Lung microvascular endothelial cell (primary cell): ENCODE measurements around the gene CRHR2. TPM values are rescaled to one million over a fixed set of nuclear protein-coding genes. Genes with fewer than 3 reads are reported as not detected.
"Not testable (repeated sequence)": the region's sequence is repeated elsewhere in the genome, so short reads cannot be mapped to it uniquely, and the experiment has no call there.

Source experiments
- DNase-seq, 2 donors: peaks; one replicate each; pipeline versions ENCODE4 v3.0.0 to v3.0.0-alpha.2; 2010; ENCODE audit warnings: low read depth in 2 of 2
- total RNA-seq: library from RNA; depleted of rRNA; stranded (reverse); fragments of >200 nt; gene quantifications from 2 replicates; pipeline ENCODE4 v1.2.1, GENCODE V29; 2014

The CRHR2 gene
- total RNA-seq, 1 donor from 2014 or later, result not detected

DNA sequence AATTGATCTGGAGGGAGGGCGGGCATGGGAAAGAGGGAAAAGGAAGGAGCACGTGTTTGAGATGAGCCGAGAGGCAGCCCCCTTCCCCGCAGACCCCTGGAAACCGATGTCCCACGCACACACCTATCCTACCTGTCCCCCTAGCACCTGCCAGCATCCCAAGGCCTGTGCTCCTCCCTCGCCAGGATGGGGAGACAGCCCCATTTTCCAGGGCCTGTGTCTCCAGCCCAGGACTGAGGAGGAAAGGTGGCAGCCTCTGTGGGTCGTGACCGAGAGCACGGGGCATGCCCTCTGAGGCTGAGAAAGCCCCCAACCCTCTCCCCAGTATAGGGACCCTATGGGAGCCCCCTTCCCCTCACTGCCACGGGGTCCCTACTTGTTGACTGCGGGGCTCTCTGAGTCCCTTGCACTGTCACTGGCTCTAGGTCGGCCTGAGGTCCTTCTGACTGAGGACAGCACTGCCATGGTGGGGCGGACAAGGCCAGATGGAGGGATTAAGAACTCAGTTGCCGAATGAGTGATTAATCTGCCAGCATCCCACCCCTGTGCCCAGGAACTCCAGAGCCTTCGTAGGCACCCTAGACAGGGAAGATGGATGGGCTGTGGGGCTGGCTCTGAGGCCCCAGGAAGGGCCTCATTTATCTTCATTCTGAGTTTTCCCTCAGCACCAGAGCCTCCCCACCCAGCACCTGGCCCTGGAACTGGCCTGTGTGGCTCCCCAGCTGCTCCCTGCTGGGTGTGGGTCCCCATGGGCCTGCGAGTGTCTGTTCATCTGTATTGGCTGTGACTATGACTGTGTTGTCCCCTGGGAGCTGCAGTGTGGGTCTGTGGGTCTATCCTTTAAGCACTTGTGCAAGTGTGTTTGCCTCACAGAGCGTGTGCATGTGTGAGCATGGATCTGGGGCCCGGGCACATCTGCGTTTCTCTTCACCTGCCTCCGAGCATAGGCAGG is 26.0 kb downstream of the CRHR2 start:
- DNase-seq, result no peak

DNA sequence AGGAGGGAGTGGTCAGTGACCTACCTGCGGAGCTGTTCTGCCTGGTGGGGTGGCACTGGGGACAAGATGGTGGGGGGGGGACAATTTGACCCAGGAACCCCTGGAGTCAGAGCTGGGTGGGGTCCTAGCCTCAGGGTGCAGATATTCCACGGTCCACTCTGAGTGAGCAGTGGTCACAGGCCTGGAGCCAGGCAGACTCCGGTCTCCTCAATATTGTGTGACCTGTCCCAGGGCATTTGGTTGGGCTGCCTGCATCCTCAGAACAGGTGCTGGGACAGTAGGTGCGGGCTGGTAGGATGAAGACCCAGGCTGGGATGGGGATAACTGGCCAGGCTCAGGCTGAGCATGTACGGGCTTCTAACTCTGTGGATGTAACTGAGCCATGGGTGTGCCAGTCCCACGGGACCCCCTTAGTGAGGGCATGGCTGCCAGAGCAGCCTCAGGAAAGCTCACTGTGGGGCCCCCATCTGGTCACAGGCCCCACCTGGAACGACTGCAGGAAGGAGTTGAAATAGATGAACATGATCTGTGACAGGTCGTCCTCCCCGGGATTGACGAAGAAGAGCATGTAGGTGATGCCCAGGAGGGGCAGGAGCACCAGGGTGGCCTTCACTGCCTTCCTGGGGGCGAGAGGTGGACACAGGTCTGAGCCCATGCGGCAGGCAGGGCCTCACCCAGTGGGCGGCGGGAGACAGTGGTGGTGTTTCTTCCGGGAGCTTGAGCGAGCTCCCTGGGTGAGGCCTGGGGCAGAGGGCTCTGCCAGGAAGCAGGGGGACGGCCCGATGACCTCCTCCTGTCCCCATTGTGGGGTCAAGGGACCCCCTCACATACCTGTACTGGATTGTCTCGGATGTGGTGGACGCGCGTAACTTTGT is 26.9 kb downstream of the CRHR2 start:
- DNase-seq, result no peak

DNA sequence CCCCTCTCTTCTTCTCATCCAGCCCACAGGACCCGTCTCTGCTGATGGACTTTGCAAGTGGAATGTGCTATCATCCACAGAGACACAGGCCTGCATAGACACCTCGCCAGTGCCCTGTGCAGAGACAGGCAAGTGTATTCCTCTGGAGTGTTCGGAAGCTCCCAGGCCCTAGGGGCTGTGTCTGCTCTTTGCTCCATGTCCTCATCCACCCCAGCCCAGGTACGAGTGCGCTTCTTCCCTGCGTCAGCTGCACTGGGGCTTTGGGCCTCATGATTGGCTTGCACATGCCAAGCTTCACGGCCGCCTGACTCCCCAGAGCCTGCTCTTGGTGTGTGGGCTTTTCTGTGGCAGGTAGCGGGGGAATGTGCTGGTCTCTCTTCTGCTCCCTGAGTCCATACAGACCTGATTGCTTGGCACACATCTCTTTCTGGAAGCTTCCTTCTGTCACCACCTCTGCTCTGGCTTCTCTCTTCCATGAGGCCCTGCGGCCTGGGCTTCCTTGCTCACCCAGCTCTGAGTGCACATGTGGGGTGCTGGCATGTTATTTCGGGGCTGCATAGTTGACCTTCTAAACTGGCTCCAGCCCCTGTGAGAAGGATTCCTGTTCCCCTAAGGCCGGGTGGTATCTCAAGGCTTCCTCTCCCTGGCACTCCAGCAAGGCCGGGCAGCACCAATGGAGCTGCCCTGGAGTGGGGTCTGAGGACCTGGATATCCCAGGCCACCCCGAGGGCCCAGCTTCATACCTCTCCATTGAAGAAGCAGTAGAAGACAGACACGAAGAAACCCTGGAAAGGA is 27.8 kb downstream of the CRHR2 start:
- DNase-seq, result no peak

DNA sequence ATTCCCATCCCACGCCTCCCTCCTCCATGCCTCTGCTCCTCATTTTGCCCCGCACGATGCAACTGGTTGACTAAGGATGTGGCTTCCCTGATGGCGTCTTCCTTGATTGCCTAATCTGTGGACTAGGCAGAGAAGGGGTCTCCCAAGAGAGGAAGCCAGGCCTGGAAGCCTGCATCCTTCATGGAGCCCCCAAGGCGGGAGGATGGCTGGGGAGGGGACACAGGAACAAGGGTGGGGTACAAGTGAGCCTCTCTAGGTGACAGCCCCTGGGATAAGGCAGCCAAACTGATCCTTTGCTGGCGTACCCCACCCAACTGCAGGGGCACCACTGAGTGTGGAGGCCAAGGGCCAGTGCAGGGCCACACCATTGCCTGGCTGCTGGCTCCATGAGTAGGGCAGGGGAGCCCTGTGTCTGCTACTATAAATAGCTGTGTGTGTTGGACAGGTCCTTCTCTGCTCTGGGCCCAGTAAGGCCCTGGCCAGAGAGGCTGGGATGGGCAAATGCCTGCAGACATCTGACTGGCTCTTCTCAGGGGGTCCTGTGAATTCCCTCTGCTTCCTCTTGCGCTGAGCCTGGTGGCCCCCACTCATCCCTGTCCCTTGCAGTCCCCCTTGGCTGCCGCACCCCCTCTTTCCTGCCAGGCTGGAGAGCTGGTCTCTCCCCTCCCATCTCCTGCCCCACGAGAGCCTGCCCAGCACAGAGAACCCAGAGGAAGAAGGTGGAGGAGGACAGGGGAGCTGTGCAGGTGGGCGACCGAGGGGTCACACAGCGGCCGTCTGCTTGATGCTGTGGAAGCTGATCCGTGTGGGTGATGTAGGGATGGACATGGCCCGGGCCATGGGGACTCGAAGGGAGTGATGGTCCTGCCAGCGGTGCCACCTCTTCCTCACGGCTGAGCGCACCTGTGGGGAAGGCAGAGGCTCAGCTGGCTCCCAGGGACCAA is 29.3 kb downstream of the CRHR2 start:
- DNase-seq, result no peak

DNA sequence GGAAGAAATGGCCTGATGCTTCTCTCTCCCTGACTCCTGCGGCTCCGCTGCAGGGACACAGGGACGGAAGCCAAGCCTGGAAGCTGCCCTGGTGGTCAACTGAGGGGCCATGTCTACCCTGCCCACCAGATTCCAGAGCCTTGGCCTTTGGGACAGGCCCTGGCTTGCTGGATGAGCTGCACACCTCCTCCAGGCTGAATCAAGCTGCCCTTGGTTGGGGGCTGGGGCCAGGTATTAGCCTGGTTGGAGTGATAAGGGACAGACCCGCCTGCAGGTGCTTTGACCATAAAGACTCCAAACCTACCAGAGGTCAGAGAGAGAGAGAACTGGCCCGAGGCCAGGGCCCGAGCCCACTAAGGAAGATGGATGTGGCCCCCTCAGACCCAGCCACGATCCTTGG is 30.1 kb downstream of the CRHR2 start:
- no peak for DNase-seq

DNA sequence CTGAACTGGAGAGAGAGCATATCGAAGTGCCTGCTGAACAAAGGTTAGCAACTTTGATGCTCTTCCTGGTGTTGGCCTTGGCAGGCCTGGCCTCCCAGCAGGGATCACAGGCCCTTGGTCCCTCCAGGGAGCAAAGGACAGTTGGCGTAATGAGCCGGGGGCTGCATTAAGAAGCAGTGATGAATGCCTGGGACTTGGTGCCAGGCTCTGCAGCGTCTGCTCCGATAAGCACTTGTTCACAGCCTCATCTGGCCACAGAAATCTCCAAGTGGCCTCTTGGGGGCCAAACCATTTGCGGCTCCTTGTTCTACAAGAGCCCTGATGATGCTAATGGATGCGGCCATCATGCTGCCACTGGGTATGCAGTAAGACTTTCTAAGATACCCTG is 31.8 kb downstream of the CRHR2 start:
- DNase-seq, result no peak

DNA sequence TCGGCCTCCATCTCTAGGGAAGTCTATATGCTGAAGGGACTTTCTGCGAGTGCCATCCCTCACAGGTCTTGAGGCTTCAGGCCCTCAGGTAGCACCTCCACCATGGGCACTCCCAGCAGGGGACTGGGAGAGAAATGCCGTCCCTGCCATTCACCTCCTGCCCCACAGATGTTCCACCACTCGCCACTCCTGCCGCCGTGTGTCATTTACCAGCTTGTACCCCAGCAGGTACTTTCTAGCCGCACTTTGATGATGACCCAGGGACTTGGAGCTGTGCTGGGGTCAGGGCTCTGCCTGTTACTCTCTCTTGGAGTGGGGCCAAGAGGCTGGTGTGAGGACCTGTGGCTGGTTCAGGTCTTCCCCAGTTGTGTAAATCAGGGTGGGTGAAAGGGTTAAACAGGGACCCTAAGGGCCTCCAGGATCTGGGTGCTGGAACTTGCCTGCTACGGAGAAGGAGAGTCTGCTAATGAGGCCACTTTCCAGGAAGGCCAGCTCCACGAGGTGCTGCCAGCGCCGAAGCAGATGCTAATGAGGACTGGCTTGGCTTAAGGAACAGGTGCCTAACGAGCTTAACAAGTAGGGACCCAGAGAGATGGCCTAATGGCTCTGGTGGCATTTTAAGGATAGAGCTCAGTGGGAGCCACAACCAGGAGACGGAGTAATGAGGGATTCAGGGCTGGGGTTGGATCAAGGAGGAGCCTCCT is 32.4 kb downstream of the CRHR2 start:
- DNase-seq, result no peak

DNA sequence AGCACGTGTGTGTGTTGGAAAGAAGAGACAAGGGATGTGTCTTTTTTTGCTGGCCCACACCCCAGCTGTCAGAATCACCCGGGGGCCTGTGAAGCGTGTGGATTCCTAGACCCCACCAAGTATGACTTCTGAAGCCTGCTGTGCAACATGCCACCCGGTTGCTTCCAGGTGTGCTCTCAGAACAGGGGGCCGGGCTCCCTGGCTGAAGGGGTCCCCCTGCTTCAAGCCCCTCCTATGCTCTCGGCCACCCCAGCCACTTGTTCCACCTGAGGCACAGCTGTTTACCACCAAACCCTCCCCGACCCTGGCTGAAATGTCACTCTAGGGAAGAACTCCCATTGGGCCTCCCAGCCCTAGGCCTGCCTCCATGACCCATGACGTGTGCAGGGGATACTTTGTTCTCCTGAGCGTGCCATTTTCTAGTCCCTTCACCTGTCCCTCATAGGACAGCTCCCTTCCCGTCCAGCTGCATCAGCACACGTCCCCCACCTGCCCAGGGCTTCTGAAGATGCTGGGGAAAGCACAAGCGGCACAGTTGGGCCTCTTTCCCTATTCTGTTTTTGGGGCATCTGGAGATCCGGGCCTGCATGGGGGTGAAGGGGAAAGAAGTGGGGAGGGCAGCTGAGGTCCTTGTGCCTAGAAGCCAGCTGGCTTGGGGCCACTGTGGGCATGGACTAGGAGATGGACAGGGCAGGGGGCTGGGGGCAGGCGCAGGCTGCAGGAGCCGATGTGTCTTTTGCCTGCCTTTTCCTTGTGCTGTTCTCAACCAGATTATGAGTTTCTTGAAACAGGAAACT is 33.3 kb downstream of the CRHR2 start:
- no peak for DNase-seq

DNA sequence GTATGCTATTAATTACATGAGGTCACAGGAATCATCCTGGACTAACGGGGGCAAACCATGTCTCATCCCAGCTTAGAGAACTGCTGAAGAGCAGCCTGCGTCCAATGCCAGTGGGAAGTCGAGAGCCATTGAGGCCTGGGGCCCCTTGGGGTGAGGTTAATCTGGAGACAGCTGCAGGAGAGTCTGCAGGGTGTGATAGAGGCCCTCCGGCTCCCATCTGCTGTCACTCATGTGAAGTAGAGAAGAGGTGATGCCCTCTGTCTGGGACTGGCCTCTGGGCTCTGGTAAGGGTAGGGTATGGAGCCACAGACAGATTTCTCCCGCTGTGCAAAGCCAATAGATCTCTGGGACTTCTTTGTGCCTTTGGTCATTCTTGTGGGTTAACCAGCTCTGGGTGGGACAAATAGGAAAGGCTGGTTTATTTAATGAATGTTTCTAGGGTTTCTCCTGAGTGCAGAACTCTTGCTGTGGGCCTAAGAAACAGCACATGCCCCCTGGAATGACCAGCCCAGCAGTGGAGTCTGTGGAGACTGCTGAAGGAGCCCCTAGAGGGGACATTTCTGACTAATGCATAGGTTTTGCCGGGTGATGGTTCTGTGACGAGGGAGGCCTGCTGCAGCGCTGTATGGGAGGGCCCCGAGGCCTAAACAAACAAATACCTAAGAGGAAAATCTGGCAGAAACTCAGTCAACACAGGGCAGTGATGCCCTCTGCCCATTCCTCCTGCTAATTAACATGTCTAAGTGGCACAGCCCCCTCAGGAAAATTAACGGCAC is 34.5 kb downstream of the CRHR2 start:
- DNase-seq, result no peak

DNA sequence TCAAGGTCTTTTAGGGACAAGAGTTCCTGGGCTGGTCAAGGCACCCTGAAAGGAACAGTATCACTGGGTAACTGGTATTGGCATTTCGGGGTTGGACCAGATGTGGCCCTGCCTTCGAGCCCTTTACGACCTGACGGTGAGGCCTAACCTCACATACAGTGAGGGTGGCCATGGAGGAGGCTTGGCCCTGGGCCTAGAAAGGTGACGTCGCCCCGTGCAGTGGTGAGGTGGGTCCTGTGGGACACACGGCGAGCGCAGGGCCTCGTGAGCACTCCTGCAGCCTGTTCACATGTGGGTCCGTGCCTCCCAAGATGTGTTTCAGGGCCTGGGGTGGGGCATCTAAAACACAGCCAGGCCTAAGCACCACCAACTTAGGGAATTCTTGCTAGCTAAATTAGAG is 36.1 kb downstream of the CRHR2 start:
- DNase-seq, result no peak

DNA sequence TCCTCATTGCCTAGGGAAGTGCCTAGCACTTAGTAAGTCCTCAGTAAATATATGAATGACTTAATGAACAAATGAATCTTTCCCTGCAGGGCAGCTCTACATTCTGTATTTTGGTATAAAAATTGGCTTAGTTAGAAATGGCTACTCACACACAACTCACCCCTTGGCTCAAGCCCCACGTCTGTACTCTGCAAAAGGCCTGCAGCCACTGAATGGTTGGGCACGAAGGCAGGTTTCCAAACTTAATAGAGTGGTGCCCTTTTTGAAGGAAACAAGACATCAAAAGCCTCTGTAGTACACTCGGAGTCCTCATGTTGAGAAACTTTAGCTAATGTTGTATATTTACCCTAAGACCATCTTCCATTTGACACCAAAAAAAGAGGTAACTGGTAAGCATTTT is 36.6 kb downstream of the CRHR2 start:
- no peak for DNase-seq

DNA sequence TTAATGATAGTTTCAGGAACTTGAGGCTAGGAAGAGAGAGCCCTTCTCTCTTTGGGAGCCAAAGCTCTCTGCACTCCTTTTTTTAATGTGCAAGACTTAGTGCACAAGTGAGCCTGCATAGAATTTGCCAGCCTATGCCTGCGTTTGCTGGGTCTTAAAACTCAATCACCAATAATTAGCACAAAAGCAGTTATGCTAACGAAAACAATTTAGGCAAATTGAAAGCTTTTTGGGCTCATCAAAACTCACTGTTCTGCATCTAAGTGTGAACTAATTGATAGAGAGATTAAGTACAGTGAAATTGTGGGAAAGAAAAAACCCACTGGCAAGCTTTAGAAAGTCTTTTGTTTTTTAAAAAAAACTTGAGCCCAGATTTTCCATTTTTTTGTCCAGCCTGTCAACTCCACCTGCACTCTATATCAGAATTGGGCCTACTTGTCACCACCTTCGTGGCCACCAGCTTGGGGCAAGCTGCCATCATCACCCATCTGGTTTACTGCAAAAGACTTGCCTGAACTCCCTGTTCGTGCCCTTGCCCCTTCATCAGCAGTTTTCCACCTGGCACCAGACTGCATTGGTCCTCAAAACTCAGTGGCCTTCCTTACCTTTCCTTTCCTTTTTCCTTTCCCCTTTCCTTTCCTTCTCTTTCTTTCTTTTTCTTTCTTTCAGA is 37.8 kb downstream of the CRHR2 start:
- no peak for DNase-seq

DNA sequence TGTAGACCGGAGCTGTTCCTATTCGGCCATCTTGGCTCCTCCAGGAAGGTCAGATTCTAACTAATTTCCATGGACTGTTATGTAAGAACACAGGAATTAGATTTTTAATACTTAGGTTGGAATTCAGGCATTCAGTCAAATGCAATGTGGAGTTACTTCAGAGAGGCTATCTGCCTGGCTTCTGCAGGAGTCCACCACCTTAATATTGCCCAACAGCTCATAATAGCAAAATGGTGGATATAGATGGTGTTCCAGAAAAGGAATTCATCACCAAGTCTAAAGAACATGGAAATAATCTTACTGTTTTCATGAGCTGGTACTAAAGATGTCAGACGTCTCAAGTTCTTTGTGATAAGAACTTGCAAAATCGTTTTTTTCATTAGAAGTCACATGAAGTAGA is 39.5 kb downstream of the CRHR2 start:
- DNase-seq, result no peak

DNA sequence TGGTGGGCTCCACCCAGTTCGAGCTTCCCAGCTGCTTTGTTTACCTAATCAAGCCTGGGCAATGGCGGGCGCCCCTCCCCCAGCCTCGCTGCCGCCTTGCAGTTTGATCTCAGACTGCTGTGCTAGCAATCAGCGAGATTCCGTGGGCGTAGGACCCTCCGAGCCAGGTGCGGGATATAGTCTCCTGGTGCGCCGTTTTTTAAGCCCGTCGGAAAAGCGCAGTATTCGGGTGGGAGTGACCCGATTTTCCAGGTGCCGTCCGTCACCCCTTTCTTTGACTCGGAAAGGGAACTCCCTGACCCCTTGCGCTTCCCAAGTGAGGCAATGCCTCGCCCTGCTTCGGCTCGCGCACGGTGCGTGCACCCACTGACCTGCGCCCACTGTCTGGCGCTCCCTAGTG is 39.9 kb downstream of the CRHR2 start:
- not testable (repeated sequence) for DNase-seq

DNA sequence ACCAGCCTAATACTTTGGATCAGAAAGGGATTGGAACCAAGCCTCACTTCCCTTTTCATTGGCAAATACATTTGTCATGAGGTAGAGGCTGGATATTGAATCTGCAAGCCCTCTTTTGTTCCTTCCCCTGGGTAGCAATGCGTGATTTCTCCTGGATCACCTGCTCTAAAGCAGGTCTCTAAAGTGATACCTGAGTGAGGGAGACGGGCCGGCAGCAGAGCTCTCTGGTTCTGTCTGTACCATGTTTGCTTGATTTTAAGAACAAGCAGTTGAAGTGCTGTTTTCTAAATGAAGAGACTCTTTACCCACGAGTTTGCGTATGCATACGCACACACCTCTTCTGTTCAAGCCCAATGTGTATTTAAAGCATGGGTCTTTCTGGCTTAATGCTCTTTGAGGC is 46.5 kb downstream of the CRHR2 start:
- DNase-seq, result no peak

DNA sequence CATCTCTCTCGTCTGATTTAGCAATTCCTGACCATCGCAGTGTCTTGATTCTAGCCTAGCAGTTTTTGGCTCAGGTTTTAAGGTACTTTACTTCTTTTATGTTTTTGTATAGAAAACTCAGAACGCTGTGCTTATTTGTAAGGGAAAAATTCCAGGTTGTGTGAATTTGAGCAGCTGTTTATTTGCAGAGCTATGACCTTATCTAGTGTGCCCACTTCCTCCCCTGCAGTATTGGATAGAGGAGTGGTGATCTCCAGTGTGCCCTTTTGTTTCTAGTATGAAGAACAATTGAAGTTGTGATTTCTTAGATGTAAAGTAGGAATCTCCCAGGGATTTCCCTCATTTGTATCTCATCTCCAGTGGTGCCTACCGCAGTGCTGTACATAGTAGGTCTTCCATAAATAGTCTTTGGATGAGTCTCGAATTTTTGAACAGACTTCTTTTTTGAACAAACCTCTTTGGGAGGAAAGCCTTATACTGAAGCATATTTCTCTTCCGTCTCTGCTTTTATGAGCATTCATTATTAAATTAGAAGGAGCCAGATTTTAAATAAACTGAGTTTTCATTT is 47.5 kb downstream of the CRHR2 start:
- DNase-seq, result no peak

DNA sequence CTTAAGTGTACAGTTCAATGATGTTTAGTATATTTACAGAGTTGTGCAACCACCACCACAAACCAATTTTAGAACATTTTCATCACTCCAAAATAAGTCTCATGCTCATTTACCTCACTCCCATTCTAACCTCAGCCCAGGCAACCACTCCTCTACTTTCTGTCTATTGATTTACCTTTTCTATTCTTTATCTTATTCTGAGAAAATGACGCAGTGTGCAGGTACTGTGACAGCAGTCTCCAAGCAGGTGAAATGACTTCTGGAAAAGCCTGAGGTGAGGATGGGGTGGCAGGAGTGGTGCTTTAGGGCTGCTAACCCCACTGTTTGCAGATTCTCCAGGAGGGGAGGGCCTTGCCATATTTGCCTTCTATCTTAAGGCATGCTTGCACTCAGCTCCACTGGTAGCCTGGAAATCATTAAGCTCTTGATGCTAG is 48.0 kb downstream of the CRHR2 start:
- DNase-seq, result no peak
